A673 (cell line): ENCODE measurements around the gene BABAM2.

Source experiments
- CTCF ChIP-seq: fragments of 300-800, 200-600 bp; sonication (generic); conservative IDR thresholded peaks from 2 replicates; pipeline ENCODE4 v1.5.1; 2017; ENCODE audit warnings: low read depth, mild to moderate bottlenecking, antibody characterized with exemption, low read length, moderate library complexity, mixed read lengths
- EZH2 ChIP-seq: fragments of 200-600 bp; sonication (generic); IDR thresholded peaks from 2 replicates; pipeline ENCODE4 v1.6.1; 2017; ENCODE audit warnings: borderline replicate concordance, low read depth, mild to moderate bottlenecking, mixed read lengths, antibody characterized with exemption, low read length; ENCODE audit not compliant: poor library complexity, severe bottlenecking

GRCh38 chr2:28276076-28276618 lies 385.6 kb downstream of the BABAM2 start:
- no peak for TF ChIP-seq CTCF
- no peak for TF ChIP-seq EZH2
